Kidney (tissue), 14 donors: ENCODE data around the gene TBC1D1. TPM values are rescaled to one million over a fixed set of nuclear protein-coding genes. Genes with fewer than 3 reads are reported as not detected.
"Not testable (repeated sequence)": the region's sequence is repeated elsewhere in the genome, so short reads cannot be mapped to it uniquely, and the experiment has no call there.

Experiments
- DNase-seq, 5 donors: peaks; one replicate each; pipeline ENCODE4 v3.0.0-alpha.2; 2013 to 2020
- FAIRE-seq: peaks from 2 replicates; lab custom pipeline; 2012; peaks lifted over from hg19 to GRCh38; lab: Jason Lieb, UNC
- H3K27ac ChIP-seq, 2 donors: one replicate each; pipeline ENCODE4 v1.7.0; 2013; ENCODE audit warnings: low read depth in 2 of 2, low read length in 2 of 2, inconsistent platforms in 1 of 2
- H3K27me3 ChIP-seq: one replicate; pipeline ENCODE4 v1.7.1; 2013; ENCODE audit warnings: low read length, inconsistent platforms; ENCODE audit not compliant: control insufficient read depth, insufficient read depth
- H3K36me3 ChIP-seq, 3 donors: one replicate each; pipeline versions ENCODE4 v1.7.0 to v1.7.1; 2013; ENCODE audit warnings: low read length in 3 of 3, control low read depth in 1 of 3, inconsistent platforms in 1 of 3; ENCODE audit not compliant: insufficient read depth in 3 of 3, control insufficient read depth in 2 of 3
- H3K4me1 ChIP-seq, 3 donors: one replicate each; pipeline versions ENCODE4 v1.7.0 to v1.7.1; 2013; ENCODE audit warnings: low read length in 3 of 3, inconsistent platforms in 1 of 3, low read depth in 1 of 3; ENCODE audit not compliant: control insufficient read depth in 2 of 3, insufficient read depth in 2 of 3
- H3K4me3 ChIP-seq, 3 donors: one replicate each; pipeline versions ENCODE4 v1.7.0 to v1.8.1; 2013; ENCODE audit warnings: low read length in 3 of 3, control low read depth in 1 of 3, inconsistent platforms in 1 of 3
- H3K9ac ChIP-seq, 3 donors: one replicate each; pipeline versions ENCODE4 v1.7.0 to v1.7.1; 2013; ENCODE audit warnings: low read length in 3 of 3, control low read depth in 1 of 3, inconsistent platforms in 1 of 3
- H3K9me3 ChIP-seq, 3 donors: one replicate each; pipeline versions ENCODE4 v1.7.0 to v1.7.1; 2013; ENCODE audit warnings: low read length in 3 of 3, control low read depth in 1 of 3, inconsistent platforms in 1 of 3; ENCODE audit not compliant: control insufficient read depth in 2 of 3, insufficient read depth in 1 of 3
- CTCF ChIP-seq: IDR thresholded peaks from 3 replicates; pipeline ENCODE4 v1.5.1; 2012; ENCODE audit warnings: mild to moderate bottlenecking, moderate library complexity, borderline replicate concordance; ENCODE audit not compliant: insufficient read depth; ENCODE audit errors: extremely low read depth
- intact Hi-C: fragments of 100-400 bp; cut with DNase I; formaldehyde crosslinking; loops from one replicate; pipeline ENCODE4 v1.11.1; 2022
- polyA plus RNA-seq: library from polyadenylated mRNA; stranded (reverse); fragments of 350-450 nt; fragmentation: Illumina TruSeq; extraction: RNeasy Lipid Tissue Mini Kit (QIAGEN cat#74804); gene quantifications from one replicate; pipeline ENCODE4 v1.2.3, GENCODE V29; 2014; ENCODE audit warnings: low read depth, low replicate concordance; ENCODE audit not compliant: insufficient read depth
- total RNA-seq: library from RNA; stranded (reverse); fragmentation: NEBNext Ultra II Directional; extraction: Animal tissue kit (Norgen Biotek cat#: 25700); gene quantifications from one replicate; pipeline ENCODE4 v1.2.1, GENCODE V29; 2021
- donor health status: control.
- donor health status: control.
- donor health status: control.
- donor health status: control.
- donor health status: control.
- donor health status: DM: yes; HTN: yes; CAD: no.
- donor health status: Normal renal cell carcinoma (clear cell type).

Gene TBC1D1
- total and polyA plus RNA-seq, 2 donors from 2014 or later = 170 to 182 TPM

DNA sequence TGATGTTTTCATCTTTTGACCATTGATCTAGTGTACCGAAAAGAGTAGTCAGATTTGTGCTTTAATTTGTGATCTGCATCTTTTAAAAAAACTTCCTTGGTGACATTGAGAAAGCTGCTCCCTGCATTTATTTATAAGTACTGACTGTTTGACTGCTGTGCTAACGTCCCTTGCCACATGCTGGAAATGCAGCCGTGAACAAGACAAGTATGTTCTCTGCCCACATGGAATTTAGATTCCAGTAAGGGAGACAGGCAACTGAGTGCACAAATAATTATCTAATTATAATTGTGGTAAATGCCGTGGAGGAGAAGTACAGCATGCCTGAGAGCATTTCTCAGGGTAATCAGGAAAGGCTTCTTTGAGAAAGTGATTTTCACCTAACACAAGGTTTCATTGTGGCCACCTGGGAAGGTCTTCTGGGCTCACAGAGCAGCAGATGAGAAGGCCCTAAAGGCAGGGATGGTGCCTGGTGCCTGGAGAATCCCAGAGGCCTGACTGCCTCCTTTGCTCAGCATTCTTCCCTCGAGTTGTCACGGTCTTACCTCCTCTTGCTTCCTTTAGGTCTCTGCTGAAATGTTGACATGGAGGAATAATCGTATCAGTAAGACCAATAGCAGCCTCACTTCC, 125.1 kb downstream of the TBC1D1 start:
- Histone ChIP-seq H3K4me1 (peaks cover 0 to 18% (median 12%) of the 10 kb centered on the region in 3 donors), H3K4me3 (no peak overlapping the region), H3K27me3 (no peaks in the 10 kb centered on the region), H3K27ac (peak overlapping the region; percentile 7 to 32), H3K9me3 (no peaks in the 10 kb centered on the region), H3K9ac (no peak overlapping the region), H3K36me3 (peaks cover 0 to 9% (median 4%) of the 10 kb centered on the region in 3 donors)
- FAIRE-seq (no peak), DNase-seq (no peak)
- TF ChIP-seq CTCF = no peak
- intact Hi-C loops = no loop called here

- DNase-seq = no peak
- Histone ChIP-seq H3K27ac (peak overlapping the region in 1 of 2 donors; percentile 32), H3K27me3 (no peaks in the 10 kb centered on the region), H3K9ac (no peak overlapping the region), H3K36me3 (peaks cover 0 to 10% (median 9%) of the 10 kb centered on the region in 3 donors), H3K4me3 (no peak overlapping the region), H3K9me3 (no peaks in the 10 kb centered on the region), H3K4me1 (peaks cover 0 to 17% (median 8%) of the 10 kb centered on the region in 3 donors)
- intact Hi-C loops = no loop called here
- no peak for TF ChIP-seq CTCF
- no peak for FAIRE-seq
Measured at GRCh38 chr4:38016698-38017097, 125.8 kb downstream of the TBC1D1 start.

GRCh38 chr4:38017609-38018008, 126.7 kb downstream of the TBC1D1 start:
- DNase-seq = no peak
- peaks cover 0 to 12% (median 0%) of the 10 kb centered on the region in 3 donors for H3K4me1 ChIP-seq
- intact Hi-C loops = no loop called here
- H3K27ac ChIP-seq = no peak overlapping the region
- no peak for FAIRE-seq
- H3K36me3 ChIP-seq = peaks cover 0 to 20% (median 15%) of the 10 kb centered on the region in 3 donors
- H3K4me3 ChIP-seq = no peak overlapping the region
- H3K27me3 ChIP-seq = no peaks in the 10 kb centered on the region
- no peak for TF ChIP-seq CTCF
- no peaks in the 10 kb centered on the region for H3K9me3 ChIP-seq
- no peak overlapping the region for H3K9ac ChIP-seq

GRCh38 chr4:38020386-38020785, 129.5 kb downstream of the TBC1D1 start:
- H3K27ac ChIP-seq = no peak overlapping the region
- H3K9ac ChIP-seq = no peak overlapping the region
- peaks cover 0 to 7% (median 7%) of the 10 kb centered on the region in 3 donors for H3K4me1 ChIP-seq
- H3K36me3 ChIP-seq = peaks cover 0 to 17% (median 15%) of the 10 kb centered on the region in 3 donors
- no peak for TF ChIP-seq CTCF
- intact Hi-C loops = no loop called here
- H3K4me3 ChIP-seq = no peak overlapping the region
- DNase-seq (no peak), FAIRE-seq (no peak)
- H3K9me3 ChIP-seq = no peaks in the 10 kb centered on the region
- H3K27me3 ChIP-seq = no peaks in the 10 kb centered on the region

DNA sequence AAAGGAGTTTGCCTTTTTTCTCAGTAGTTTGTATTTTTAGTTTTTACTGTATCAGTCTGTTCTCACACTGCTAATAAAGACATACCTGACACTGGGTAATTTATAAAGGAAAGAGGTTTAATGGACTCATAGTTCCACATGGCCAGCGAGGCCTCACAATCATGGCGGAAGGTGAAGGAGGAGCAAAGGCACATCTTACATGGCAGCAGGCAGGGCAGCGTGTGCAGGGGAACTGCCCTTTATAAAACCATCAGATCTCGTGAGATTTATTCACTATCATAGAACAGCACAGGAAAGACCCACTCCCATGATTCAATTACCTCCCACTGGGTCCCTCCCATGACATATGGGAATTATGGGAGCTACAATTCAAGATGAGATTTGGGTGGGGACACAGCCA, 130.1 kb downstream of the TBC1D1 start:
- DNase-seq, H3K4me3 ChIP-seq, H3K27me3 ChIP-seq, FAIRE-seq, intact Hi-C loops, H3K27ac ChIP-seq, H3K9me3 ChIP-seq, H3K9ac ChIP-seq, H3K4me1 ChIP-seq: not testable (repeated sequence)
- peaks cover 0 to 17% (median 14%) of the 10 kb centered on the region in 3 donors for H3K36me3 ChIP-seq
